B cell (primary cell): ENCODE results near the gene ELAVL4. TPM values are rescaled to one million over a fixed set of nuclear protein-coding genes. Genes with fewer than 3 reads are reported as not detected.

ENCODE experiments used
- ATAC-seq: fragments of 200-7000 bp; cut with Tn5 transposase; one replicate; pipeline ENCODE4 v1.10.0; 2021; ENCODE audit warnings: low read depth, mild to moderate bottlenecking, moderate number of reproducible peaks, moderate library complexity
- CTCF ChIA-PET: fragments of 350-600 bp; sonication (Branson Sonifier 250); formaldehyde crosslinking; loops from one replicate; lab custom pipeline; 2021; ENCODE audit warnings: antibody characterized with exemption, inconsistent platforms; lab: Charles Lee
- POLR2A ChIA-PET: fragments of 350-600 bp; sonication (Branson Sonifier 250); formaldehyde crosslinking; loops from one replicate; lab custom pipeline; 2021; ENCODE audit warnings: antibody characterized with exemption; lab: Charles Lee
- DNase-seq: peaks from one replicate; pipeline ENCODE4 v3.0.0; 2013
- H2AFZ ChIP-seq: 2 replicates; pipeline ENCODE4 v1.6.1; 2012; ENCODE audit warnings: mild to moderate bottlenecking, low read depth, low read length; ENCODE audit not compliant: insufficient read depth, poor library complexity, severe bottlenecking
- H3K27ac ChIP-seq, 2 donors: 1 replicate in 1 of 2; 2 replicates in 1 of 2; pipeline ENCODE4 v1.5.1; 2012 to 2013; ENCODE audit warnings: low read length in 2 of 2, mild to moderate bottlenecking in 2 of 2, moderate library complexity in 1 of 2
- H3K27me3 ChIP-seq, 4 experiments: fragments of 200-600 bp in 1 of 4; sonication (generic) in 1 of 4; replicated peaks in 1 of 4; 1 replicate in 2 of 4; 2 replicates in 2 of 4; pipeline versions ENCODE4 v1.6.1 to v1.7.0; 2013 to 2016; ENCODE audit warnings: low read length in 3 of 4, mild to moderate bottlenecking in 2 of 4, mixed read lengths in 1 of 4, moderate library complexity in 1 of 4; ENCODE audit not compliant: insufficient read depth in 4 of 4, control insufficient read depth in 3 of 4; ENCODE audit errors: control extremely low read depth in 1 of 4
- H3K36me3 ChIP-seq, 2 experiments: replicated peaks in 1 of 2; 1 replicate in 1 of 2; 2 replicates in 1 of 2; pipeline versions ENCODE4 v1.6.1 to v1.7.1; 2013; ENCODE audit warnings: low read length in 1 of 2; ENCODE audit not compliant: insufficient read depth in 2 of 2, control insufficient read depth in 1 of 2; ENCODE audit errors: control extremely low read depth in 1 of 2, extremely low read depth in 1 of 2
- H3K4me1 ChIP-seq, 2 donors: fragments of 200-600 bp in 1 of 2; sonication (generic) in 1 of 2; 1 replicate in 1 of 2; 2 replicates in 1 of 2; pipeline versions ENCODE4 v1.5.1 to v1.6.1; 2013 to 2017; ENCODE audit warnings: low read length in 2 of 2; ENCODE audit not compliant: control insufficient read depth in 2 of 2, insufficient read depth in 2 of 2
- H3K4me2 ChIP-seq: replicated peaks from 2 replicates; pipeline ENCODE3; 2012; ENCODE audit warnings: mild to moderate bottlenecking, low read depth, low read length; ENCODE audit not compliant: poor library complexity, severe bottlenecking
- H3K4me3 ChIP-seq, 5 experiments: fragments of 200-600 bp in 1 of 5; sonication (generic) in 1 of 5; 1 replicate in 3 of 5; 2 replicates in 2 of 5; pipeline versions ENCODE4 v1.5.1 to v1.7.0; 2011 to 2016; ENCODE audit warnings: low read length in 4 of 5, mild to moderate bottlenecking in 4 of 5, low read depth in 2 of 5, control low read depth in 1 of 5, moderate library complexity in 1 of 5; ENCODE audit not compliant: insufficient read depth in 1 of 5; ENCODE audit errors: control extremely low read depth in 1 of 5, extremely low read depth in 1 of 5
- H3K79me2 ChIP-seq: fragments of 200-600 bp; sonication (generic); one replicate; pipeline ENCODE4 v1.6.0; 2016; ENCODE audit warnings: low read length; ENCODE audit not compliant: control insufficient read depth, insufficient read depth
- H3K9ac ChIP-seq: fragments of 200-600 bp; sonication (generic); 2 replicates; pipeline ENCODE4 v1.6.1; 2017; ENCODE audit warnings: mild to moderate bottlenecking, low read length, moderate library complexity
- H3K9me3 ChIP-seq, 3 donors: one replicate each; pipeline versions ENCODE4 v1.6.1 to v1.7.1; 2013; ENCODE audit warnings: low read length in 2 of 3; ENCODE audit not compliant: control insufficient read depth in 2 of 3, insufficient read depth in 1 of 3; ENCODE audit errors: control extremely low read depth in 1 of 3
- H4K20me1 ChIP-seq: 2 replicates; pipeline ENCODE4 v1.6.0; 2012; ENCODE audit warnings: mild to moderate bottlenecking, low read length; ENCODE audit not compliant: insufficient read depth, control insufficient read depth, poor library complexity, severe bottlenecking
- H3K27ac Mint-ChIP-seq: one replicate; pipeline ENCODE4 v1.8.0; 2021; ENCODE audit warnings: mixed read lengths
- H3K27me3 Mint-ChIP-seq: one replicate; pipeline ENCODE4 v1.8.0; 2021; ENCODE audit warnings: mixed read lengths
- H3K4me1 Mint-ChIP-seq: one replicate; pipeline ENCODE4 v1.8.0; 2021; ENCODE audit warnings: mixed read lengths
- H3K4me3 Mint-ChIP-seq: one replicate; pipeline ENCODE4 v1.8.0; 2021; ENCODE audit warnings: mixed read lengths
- H3K9me3 Mint-ChIP-seq: one replicate; pipeline ENCODE4 v1.8.0; 2022; ENCODE audit warnings: mixed read lengths; ENCODE audit not compliant: insufficient read depth
- CTCF ChIP-seq: fragments of 200-600 bp; IDR thresholded peaks from one replicate; pipeline ENCODE4 v1.8.0; 2022; ENCODE audit warnings: antibody characterized with exemption, mild to moderate bottlenecking
- EZH2 ChIP-seq: IDR thresholded peaks from 2 replicates; pipeline ENCODE4 v1.6.1; 2012; ENCODE audit warnings: borderline replicate concordance, low read depth, mild to moderate bottlenecking, moderate library complexity, low read length; ENCODE audit not compliant: insufficient read depth, poor library complexity, severe bottlenecking
- WGBS: methylation state at CpG from one replicate; pipeline ENCODE4 v1.1.5; 2013; ENCODE audit warnings: missing lambda C conversion rate; ENCODE audit not compliant: insufficient coverage; 5-methylcytosine and 5-hydroxymethylcytosine counted together
- intact Hi-C: fragments of 100-400 bp; cut with micrococcal nuclease; formaldehyde crosslinking; loops from one replicate; pipeline ENCODE4 v1.10.0; 2022
- polyA plus RNA-seq: library from polyadenylated mRNA; depleted of rRNA; stranded (reverse); fragments of >200 nt; gene quantifications from 2 replicates; pipeline ENCODE4 v1.2.3, GENCODE V29; 2012
- total RNA-seq, 2 donors: library from RNA; stranded (reverse); fragments of 120-200 nt in 1 of 2; gene quantifications; 1 replicate in 1 of 2; 2 replicates in 1 of 2; pipeline versions ENCODE4 v1.2.3 to v1.2.4, GENCODE V29; 2013 to 2022

Gene ELAVL4
- total and polyA plus RNA-seq, 2 donors (not counting 1 experiment from before 2014, with no cell fraction given): not detected

DNA sequence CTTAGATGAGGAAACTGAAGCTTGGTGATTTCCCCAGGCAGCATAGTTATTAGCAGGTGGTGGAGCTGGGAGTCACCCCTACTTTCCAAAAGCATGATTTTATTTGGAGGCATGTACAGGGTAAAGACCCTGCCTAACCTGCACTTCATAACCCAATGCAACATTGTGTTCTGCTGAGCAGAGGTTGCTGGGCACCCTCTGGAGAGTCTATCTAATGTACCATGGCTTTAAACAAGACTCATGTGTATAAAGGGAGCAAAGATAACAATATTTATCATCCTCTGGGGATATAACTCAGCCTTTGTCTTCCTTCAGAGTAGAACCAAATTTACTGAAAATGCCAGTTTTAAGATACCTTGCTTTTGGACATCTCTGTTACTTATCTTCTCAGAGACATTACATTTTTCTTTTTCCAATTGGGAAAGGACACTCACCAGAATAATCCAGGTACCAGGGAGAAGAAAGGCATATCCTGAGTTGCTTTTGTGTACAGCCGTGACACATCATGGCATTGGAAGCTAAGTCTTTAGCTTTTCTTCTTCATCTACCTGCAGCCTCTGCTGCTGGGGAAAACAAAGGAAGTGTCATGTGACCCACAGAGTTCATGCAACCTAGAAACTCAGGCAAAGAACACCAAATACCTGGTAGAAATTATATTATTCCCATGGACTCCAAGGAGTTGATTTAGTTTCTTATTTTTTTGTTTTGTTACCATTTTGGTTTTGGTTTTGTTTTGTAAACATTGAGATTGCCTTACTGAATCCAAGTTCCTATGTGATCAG, 39.6 kb downstream of the ELAVL4 start:
- no peak overlapping the region for H3K9ac ChIP-seq
- no peaks in the 10 kb centered on the region for H3K36me3 ChIP-seq
- H3K4me1 ChIP-seq: no peaks in the 10 kb centered on the region
- 83% methylated on average over 1 of the region's 1 CpG for WGBS
- no peaks in the 10 kb centered on the region for H3K27me3 ChIP-seq
- ATAC-seq: no peak
- intact Hi-C loops: no loop called here
- no peak overlapping the region for H3K27ac ChIP-seq
- H3K9me3 ChIP-seq: no peaks in the 10 kb centered on the region
- no peaks in the 10 kb centered on the region for H3K79me2 ChIP-seq
- no peak overlapping the region for H2AFZ ChIP-seq
- H3K4me3 Mint-ChIP-seq: no peak overlapping the region
- peaks cover 4% of the 10 kb centered on the region for H3K27me3 Mint-ChIP-seq
- no peaks in the 10 kb centered on the region for H3K9me3 Mint-ChIP-seq
- ChIA-PET POLR2A (no interaction called here), CTCF (no interaction called here)
- H3K27ac Mint-ChIP-seq: no peak overlapping the region
- no peak overlapping the region for H3K4me2 ChIP-seq
- no peaks in the 10 kb centered on the region for H4K20me1 ChIP-seq
- TF ChIP-seq EZH2: no peak
- TF ChIP-seq CTCF: no peak
- H3K4me3 ChIP-seq: no peak overlapping the region
- no peak for DNase-seq
- H3K4me1 Mint-ChIP-seq: no peaks in the 10 kb centered on the region

DNA sequence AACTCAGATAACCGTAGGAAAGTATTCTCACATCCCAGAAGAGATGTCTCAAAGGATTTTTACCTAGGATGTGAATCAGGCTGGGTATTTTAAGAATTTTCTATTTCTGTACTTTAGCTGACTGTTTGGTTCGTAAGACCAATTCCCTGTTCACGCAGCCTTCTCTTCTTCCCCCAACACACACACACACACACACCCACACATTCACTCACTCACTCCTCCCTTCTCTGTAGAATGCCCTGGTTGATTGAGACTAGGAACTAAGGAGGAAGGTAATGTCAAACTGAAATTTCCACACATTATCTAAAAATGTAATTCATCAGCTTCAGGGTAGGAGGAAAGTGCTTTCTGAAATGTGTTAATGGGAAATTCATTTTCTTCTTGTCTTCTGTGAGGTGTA, 43.5 kb downstream of the ELAVL4 start:
- H3K79me2 ChIP-seq: no peaks in the 10 kb centered on the region
- no peak for ATAC-seq
- H3K27me3 Mint-ChIP-seq: peaks cover 4% of the 10 kb centered on the region
- no peaks in the 10 kb centered on the region for H3K36me3 ChIP-seq
- no peaks in the 10 kb centered on the region for H3K9me3 Mint-ChIP-seq
- H3K4me3 Mint-ChIP-seq: no peak overlapping the region
- no CpG with 5 or more reads among the region's 3 CpGs for WGBS
- H3K9me3 ChIP-seq: no peaks in the 10 kb centered on the region
- POLR2A ChIA-PET: no interaction called here
- H3K27ac Mint-ChIP-seq: no peak overlapping the region
- CTCF ChIA-PET: no interaction called here
- H3K4me1 Mint-ChIP-seq: no peaks in the 10 kb centered on the region
- no peak overlapping the region for H3K27ac ChIP-seq
- TF ChIP-seq CTCF (no peak), EZH2 (no peak)
- intact Hi-C loops: no loop called here
- H4K20me1 ChIP-seq: no peaks in the 10 kb centered on the region
- H2AFZ ChIP-seq: no peak overlapping the region
- no peaks in the 10 kb centered on the region for H3K27me3 ChIP-seq
- no peak overlapping the region for H3K9ac ChIP-seq
- no peak overlapping the region for H3K4me2 ChIP-seq
- no peaks in the 10 kb centered on the region for H3K4me1 ChIP-seq
- no peak overlapping the region for H3K4me3 ChIP-seq
- no peak for DNase-seq
